Iris pigment epithelial cell (primary cell): ENCODE results near the gene HSPBP1.
"Not testable (repeated sequence)": the region's sequence is repeated elsewhere in the genome, so short reads cannot be mapped to it uniquely, and the experiment has no call there.

Experiments
- DNase-seq: peaks from one replicate; pipeline ENCODE4 v3.0.0-alpha.2; 2011; ENCODE audit warnings: low read depth

HSPBP1 gene

DNA sequence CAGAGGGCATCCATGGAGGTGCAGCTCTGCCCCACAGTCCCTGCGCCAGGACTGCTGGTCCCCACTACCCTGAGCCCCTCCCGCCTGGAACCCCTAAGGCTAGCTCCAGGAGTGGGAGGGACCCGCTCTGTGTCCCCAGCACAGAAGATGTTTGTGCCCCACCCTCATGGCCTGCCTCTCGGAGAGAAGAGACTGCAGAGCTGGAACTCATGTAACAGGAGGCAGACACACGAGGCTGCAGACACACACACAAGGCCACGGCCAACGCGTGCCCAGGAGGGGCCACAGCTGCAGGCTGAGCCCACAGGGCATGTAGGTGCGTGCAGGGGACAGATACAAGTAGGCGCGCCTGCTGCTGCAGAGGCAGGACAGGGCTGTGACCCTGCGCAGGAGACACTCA lies 40.9 kb downstream of the HSPBP1 start:
- no peak for DNase-seq

DNA sequence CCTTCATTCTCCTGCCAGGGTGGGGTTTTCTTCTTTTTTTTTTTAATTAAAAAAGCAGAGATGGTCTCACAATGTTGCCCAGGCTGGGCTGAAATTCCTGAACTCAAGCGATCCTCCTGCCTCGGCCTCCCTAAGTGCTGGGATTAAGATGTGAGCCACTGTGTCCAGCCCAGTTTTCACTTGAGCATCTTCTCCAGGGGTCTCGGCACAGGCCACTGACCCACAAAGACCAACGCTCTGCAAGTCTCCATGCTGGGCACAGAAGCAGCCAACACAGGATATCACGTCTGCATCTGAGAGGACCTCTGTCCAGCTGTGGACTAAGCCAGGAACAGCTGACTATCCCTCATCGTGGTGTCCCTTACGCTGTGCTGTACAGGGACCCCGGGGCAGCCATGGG lies 41.9 kb downstream of the HSPBP1 start:
- DNase-seq: no peak

DNA sequence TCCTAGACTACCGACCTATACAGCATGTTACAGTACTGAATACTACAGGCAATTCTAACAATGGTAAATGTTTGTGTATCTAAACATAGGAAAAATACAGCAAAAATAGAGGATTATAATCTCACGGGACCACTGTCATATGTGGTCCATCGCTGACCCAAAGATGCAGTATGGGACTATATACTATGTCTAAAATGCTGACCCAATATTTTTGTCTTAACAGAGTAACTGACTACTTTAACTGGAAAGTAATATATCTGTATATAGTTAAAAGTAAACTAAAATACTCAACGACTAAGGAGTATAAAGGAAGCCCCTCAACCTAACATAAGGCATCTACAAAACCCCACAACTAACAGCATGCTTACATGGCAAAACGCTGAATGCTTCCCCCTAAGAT lies 46.9 kb downstream of the HSPBP1 start:
- DNase-seq: no peak

DNA sequence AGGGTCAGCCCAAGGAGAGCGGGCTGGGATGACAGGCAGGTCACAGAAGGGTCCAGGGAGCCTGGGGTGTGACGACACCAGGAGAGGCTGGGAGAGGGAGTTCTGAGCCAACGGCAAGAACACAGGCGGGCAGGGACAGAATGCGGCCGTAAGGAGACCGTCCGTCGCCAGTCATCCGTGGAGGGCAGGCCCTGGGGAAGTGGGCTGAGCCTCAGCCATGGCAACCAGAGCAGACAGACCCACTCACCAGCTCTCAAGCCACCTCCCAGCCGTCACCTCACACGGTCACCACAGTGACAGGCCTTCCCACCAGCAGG lies 47.7 kb downstream of the HSPBP1 start:
- DNase-seq: no peak

GRCh38 chr19:55231391-55232285 lies 48.3 kb downstream of the HSPBP1 start:
- no peak for DNase-seq

DNA sequence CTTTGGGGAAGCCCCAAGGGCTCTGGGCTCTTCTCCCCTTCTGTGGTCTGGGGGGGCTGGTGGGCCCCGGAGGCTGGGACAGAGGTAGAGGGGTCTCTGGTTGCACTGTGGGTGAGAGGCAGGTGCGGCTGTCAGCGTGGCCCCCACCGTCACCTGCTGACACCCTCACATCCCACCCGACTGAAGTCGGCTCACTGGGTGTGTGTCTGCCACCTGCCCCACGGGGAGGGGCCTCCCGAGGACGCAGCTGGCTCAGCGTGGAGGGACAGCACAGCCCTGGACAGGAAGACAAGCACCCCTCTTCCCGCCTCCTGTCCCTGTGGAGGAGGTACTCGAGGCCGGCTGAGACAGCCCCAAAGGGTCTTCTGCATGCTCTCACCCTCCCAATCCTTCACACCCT lies 49.1 kb downstream of the HSPBP1 start:
- DNase-seq: no peak

GRCh38 chr19:55230329-55230728 lies 49.6 kb downstream of the HSPBP1 start:
- no peak for DNase-seq

- DNase-seq: no peak
Measured at GRCh38 chr19:55229789-55230182, 50.1 kb downstream of the HSPBP1 start.

GRCh38 chr19:55229145-55229788 lies 50.6 kb downstream of the HSPBP1 start:
- DNase-seq: no peak

DNA sequence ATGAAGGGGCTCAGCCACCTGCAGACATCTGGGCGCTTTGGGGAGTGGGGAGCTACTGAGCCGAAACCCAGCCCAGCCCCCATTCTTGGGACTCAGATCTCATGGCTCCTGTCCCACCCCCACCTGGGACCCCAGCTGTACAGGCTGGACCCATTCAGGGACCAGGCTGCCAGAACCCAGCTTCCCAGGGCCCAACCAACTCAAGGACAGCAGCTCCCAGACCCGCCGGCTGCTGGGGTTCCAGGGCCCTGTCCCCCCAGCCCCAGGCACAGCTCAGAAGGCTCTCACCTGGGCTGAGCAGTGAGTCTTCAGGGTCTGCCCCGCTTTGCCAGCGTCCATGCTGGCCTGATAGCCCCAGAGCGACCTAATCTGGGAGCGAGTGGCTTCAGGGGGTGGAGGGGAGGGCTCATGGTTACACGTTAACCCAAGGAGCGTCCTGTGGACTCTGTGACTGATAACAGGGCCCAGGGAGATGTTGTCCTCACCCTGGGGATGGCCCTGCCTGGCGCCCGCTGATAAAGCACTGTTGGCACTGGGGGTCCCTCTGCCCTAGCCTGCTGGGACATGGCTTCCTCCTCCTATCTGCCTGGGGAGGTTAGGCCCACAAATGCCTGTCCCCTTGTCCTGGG lies 51.4 kb downstream of the HSPBP1 start, which contains the start of gene TMEM86B:
Gene TMEM86B (minus strand): TSS at position 361 of the 629 bp plus-strand sequence. CDS start 22 bp downstream, at position 339.
- no peak for DNase-seq

DNA sequence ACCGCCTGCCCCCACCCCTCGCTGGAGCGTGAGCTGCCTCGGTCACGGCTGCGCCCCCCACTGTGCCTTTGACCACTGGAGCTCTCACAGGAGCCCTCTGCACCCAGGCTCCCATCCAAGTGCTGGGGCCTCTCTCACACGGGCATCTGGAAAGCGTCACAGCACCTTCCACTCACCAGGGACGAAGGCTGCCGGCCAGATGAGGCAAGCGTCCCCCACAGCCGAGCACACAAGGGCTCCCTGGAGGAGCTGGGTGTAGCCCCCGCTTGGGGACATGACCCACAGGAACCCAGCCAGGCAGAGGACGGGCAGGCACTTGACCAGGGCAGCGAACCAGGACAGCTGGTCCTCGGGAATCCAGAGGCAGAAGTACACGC lies 51.9 kb downstream of the HSPBP1 start:
- DNase-seq: no peak

DNA sequence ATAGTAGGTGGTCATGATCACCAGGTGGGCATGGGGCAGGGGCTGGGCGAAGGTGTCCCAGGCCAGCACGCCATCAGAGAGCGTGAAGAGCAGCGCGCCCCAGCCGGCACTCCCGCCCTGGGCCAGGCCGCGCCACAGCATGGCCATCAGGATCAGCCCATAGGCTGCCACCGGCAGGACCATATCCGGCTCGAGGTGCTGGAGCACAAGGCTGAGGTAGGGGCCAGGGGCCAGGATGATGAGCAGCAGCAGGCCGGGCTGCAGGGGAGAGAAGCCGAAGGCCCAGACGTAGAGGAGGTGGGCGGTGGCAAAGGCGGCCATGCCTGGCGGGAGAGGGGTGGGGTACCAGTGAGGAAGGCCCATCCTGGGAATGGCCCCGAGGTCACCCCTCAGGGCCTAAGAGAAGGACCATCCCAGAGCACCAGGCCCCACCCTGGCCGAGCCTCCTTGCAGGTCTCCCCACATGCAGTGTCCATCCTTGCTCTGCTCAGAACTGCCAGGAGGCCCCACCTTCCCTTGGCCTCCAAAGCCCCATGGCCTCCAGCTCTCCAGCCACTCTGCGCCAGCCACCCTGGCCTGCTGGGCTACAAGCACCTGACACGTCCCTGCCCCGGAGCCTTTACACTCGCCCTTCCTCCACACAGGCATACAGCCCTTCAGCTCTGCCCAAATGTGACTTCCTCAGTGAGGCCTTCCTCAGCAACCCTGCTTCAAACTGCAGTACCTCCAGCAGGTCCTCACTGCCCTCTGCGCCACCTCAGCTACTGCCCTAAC lies 52.5 kb downstream of the HSPBP1 start:
- no peak for DNase-seq

DNA sequence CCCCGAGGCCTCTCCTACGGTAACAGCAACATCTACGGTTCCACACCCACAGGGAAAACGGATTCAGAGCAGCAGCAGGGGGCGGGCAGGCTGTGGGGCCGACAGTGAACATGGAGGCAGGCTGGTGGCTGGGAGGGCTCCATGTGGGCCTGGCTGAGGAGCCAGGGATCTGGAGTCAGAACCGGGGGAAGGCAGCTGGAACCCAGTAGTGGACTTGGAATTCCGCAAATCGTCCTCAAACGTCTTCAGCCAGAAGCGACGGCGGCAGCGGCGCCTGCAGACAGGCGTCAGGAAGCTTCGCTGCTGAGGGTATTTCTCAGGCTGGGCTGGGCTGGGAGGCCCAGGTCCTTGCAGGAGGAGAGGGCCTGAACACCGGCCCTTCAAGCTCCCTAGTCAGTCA lies 53.1 kb downstream of the HSPBP1 start:
- no peak for DNase-seq

DNA sequence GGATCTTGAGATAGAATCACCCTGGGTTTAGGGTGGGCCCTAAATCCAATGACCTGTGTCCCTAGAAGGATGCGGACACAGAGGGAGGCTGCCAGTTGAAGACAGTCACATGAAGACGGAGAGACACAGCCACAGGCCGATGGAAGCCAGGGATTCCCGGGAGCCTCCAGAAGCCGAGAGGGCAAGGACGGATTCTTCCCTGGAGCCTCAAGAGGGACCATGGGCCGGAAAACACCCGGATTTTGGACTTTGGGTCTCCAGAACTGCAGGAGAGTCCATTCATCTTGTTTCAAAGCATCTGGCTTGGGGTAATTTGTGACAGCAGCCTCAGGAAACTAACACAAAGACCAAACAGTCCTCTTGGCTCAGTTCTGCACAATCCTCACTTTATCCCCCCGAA lies 53.6 kb downstream of the HSPBP1 start:
- DNase-seq: no peak

DNA sequence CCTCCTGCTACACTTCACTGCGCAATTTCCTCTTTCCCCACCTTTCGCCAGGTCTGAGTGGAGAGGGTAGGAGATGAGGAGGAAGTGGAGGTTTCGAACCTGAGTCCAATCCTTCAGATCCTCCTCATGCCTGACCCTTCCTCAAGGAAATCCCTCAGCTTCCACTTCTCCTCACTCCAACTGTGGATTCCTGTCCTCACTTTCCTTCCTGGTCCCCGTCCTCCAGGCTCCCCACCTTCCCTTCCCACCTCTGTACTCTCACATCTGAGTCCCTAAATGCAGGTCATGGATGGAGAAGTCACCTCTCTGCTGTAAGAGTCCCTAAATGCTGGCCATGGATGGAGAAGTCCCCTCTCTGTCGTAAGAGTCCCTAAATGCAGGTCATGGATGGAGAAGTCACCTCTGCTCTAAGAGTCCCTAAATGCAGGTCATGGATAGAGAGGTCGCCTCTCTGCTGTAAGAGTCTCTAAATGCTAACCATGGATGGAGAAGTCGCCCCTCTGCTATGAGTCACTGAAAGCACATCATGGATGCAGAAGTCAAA lies 54.4 kb downstream of the HSPBP1 start:
- DNase-seq: no peak

DNA sequence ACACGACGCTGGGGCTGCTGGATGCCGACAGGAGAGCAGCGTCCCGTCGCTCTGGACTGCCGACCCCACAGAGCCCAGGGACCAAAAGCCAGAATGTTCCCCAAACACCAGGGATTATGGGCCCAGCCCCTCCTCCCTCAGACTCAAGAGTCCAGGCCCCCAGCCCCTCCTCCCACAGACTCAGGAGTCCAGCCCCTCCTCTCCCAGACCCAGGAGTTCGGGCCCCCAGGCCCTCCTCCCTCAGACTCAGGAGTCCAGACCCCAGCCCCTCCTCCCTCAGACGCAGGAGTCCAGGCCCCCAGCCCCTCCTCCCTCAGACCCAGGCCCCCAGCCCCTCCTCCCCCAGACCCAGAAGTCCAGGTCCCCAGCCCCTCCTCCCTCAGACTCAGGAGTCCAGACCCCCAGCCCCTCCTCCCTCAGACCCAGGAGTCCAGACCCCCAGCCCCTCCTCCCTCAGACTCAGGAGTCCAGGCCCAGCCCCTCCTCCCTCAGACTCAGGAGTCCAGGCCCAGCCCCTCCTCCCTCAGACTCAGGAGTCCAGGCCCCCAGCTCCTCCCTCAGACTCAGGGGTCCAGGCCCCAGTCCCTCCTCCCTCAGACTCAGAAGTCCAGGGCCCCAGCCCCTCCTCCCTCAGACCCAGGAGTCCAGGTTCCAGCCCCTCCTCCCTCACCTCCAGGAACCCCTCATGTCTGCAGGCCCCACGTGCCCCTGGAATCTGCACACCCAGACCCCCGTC lies 55.1 kb downstream of the HSPBP1 start:
- DNase-seq: not testable (repeated sequence)

- DNase-seq: no peak
Measured at GRCh38 chr19:55224038-55224665, 55.8 kb downstream of the HSPBP1 start.

GRCh38 chr19:55223291-55224037 lies 56.4 kb downstream of the HSPBP1 start:
- DNase-seq: no peak

GRCh38 chr19:55220525-55220924 lies 59.4 kb downstream of the HSPBP1 start:
- no peak for DNase-seq
